ENCODE measurements around the gene LHCGR. TPM values are rescaled to one million over a fixed set of nuclear protein-coding genes. Genes with fewer than 3 reads are reported as not detected.

LHCGR gene
- 1.7 TPM for total RNA-seq
- long read RNA-seq, partial matches to known transcripts, result 0 of 1 reads
- long read RNA-seq, other reads (novel, unspliced or antisense), result 1 of 1 reads

DNA sequence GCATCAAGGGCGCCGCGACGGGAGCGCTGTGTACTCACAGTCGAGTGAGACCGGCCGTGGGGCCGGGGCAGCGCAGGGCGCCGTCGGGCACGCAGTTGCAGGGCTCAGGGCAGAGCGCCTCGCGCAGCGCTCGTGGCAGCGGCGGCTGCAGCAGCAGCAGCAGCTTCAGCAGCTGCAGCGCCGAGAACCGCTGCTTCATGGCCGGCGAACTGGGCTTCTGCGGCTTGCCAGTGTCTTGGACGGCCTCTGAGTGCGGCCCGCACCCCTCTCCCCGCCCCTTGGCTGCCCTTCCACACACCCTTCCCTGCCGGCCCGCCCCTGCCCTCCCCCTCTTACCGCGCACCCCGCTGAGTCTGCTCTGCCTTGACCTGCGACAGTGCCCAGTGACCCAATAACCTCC, at the start of gene LHCGR:
TSS of gene LHCGR (minus strand) at position 252 of the 400 bp plus-strand sequence. CDS start at position 199, 53 bp downstream.
- DNase-seq (ENCODE audit: low spot score), result no peak

DNA sequence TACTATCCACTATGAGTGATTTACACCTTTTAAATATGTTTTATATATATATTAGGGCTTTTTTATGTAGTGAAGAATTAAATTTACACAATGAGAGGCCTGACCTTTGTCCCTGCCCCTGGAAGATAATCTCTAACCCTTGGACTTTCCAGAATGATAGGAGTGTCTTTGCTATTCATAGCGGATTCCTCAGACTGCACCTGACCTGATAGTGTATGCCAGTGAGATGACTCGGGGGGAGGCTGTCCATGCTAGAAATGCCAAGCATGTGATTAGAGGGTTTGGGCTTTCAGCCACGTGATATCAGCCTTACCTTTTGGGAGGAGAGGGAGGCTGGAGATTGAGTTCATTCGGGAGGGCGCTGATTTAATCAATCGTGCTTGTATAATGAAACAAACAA, 44.1 kb upstream of the LHCGR start:
- no peak for DNase-seq (ENCODE audit: low spot score)

GRCh38 chr2:48795065-48795464, 39.5 kb upstream of the LHCGR start:
- DNase-seq (ENCODE audit: low spot score), result no peak

DNA sequence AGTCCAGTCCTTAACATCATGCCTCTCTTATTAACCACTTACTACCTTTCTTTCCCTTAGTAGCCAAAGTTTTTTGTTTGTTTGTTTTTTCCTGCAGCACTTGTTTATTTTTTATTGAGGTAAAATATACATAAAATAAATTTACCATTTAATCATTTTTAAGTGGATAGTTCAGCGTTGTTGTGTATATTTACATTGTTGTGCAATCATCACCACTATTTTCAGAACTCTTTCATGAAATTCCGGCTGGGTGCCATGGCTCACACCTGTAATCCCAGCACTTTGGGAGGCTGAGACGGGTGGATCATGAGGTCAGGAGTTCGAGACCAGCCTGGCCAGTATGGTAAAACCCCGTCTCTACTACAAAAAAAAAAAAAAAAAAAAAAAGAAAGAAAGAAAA, 38.1 kb upstream of the LHCGR start:
- DNase-seq (ENCODE audit: low spot score), result no peak

DNA sequence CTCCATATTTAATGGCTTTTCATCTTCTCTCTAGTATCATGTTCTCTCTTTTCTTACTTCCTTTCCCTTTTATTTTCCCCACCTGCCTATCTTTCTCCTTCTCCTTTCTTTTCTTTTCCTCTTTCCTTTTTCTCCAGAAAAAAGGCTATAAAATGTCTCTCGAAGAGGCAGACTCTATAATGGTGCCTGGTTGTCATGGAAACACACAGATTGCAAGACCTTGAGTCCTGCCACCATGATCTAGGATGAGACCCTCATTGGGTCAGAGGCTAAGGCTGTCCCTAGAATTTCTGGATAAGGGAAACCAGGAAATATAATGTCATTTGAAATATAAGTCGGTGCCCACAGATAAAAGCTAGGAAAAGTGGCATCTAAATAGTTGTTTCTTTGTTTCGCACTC, 36.5 kb upstream of the LHCGR start:
- no peak for DNase-seq (ENCODE audit: low spot score)

DNA sequence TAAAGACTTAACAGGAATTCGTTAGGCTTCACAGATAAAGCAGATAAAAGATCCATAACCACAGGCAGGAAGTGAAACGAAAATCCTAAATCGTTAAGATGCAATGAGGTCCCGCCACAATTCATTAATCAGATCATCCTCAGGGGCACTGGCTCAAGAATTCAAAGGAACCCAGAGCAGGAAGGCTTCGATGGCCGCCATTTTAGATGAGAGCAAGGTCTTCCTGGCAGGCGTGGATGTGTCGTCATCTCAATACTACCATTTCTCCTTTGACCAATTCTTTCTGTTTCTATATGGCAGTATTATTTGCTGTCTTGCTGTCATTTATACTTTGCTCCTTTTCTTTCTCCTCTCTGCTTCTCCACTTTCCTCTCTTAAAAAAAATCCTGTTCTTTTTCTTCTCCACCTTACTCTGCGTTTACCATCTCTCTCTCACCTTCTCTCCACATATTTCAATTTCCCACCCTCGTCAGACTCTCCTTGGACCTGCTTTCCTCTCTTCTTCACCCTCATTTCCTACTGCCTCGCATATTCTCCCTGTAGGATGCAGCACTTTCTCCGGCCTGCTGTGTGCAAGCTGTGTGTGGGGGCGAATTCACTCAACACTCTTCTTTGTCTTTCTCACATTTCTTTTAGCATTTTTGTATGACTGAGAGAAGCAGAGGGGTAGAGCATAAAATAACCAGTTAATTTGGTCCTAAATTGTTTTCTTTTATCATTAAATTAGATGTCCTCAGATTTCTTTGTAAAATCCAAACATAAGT, 35.1 kb upstream of the LHCGR start:
- no peak for DNase-seq (ENCODE audit: low spot score)

DNA sequence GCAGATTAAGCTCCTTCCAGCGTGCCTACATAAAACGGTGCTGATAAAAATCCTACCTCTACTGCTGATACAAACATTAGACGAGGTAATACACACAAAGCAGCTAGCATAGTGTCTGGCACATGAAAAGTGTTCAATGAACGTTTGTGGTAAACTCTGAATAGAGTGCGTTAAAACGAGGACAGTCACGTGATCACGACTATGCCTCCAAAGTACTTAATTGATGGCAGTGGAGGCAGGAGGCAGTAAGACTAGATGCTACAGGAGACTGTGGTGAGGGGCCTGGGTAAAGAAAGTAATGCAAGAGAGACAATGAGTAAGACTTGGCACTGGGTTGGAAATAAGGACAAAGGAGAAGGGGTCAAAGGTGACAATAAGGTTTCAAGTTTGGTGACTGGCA, 32.1 kb upstream of the LHCGR start:
- no peak for DNase-seq (ENCODE audit: low spot score)

GRCh38 chr2:48781366-48781765, 25.8 kb upstream of the LHCGR start:
- DNase-seq (ENCODE audit: low spot score), result no peak

- DNase-seq (ENCODE audit: low spot score), result no peak
These were observed 23.6 kb upstream of the LHCGR start for GRCh38 chr2:48779019-48779716.

- no peak for DNase-seq (ENCODE audit: low spot score)
These were observed 18.7 kb upstream of the LHCGR start for GRCh38 chr2:48774251-48774650.

DNA sequence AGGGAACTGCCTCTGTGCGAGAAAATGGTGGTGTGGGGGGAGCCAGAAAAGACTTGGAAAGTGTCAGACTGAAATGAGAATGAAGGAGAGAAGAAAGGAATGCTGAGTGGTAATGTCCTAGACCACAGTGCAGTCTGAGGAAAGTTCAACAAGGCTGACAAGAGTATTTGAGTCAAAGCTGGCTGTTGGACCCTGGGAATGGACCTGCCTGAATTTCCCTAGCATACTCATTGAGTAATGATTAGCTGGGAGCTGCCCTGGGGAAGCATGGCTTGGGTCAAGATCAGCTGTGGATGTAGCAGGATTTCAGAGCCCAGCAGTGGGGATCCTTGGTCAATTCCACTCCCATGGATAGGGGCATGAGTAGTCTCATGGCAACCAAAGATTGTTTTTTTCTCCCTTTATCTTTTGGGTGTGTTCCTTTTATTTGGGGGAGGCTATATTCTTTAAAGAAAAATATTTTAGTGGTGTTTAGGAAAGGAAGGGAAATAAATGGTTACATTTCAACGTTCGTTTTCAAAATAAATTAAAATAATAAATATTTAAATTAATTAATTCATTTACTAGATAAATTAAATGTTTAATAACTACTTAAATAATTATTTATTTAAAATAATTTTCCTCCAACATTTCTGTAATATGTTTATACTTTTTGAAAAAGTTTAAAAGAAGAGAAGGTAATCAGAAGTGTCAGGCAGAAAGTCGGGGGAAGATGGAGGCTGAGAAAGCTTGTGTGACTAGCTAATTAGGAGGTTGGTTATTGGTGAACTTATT, 15.9 kb upstream of the LHCGR start:
- DNase-seq (ENCODE audit: low spot score), result no peak

DNA sequence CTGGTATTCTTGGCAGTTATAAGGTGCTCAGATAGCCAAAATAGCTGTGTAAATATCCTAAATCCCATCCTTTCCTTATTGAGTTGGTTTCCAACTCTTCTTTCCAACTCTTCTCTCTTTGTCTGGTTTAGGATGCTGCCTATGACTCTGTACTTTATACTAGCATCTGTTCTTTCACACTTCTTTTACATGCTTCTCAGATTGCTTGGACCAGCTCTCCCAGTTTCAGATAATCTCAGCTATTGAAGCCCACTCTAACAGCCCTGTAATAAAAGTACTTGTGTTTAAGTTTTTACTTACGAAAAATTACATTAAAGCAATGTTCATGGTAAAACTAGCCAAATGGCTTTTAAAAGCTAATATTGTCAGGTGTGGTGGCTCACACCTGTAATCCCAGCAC, 14.7 kb upstream of the LHCGR start:
- no peak for DNase-seq (ENCODE audit: low spot score)

GRCh38 chr2:48768669-48769068, 13.1 kb upstream of the LHCGR start:
- DNase-seq (ENCODE audit: low spot score), result no peak

DNA sequence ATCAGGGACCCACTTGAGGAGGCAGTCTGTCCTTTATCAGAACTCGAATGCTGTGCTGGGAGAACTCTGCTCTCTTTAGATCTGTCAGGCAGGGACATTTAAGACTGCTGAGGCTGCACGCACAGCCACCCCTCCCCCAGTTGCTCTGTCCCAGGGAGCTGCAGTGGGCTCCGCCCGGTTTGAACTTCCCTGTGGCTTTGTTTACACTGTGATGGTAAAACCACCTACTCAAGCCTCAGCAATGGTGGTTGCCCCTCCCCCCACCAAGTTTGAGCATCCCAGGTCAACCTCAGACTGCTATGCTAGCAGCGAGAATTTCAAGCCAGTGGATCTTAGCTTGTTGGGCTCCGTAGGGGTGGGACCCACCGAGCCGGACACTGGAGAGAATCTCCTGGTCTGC, 11.8 kb upstream of the LHCGR start:
- DNase-seq (ENCODE audit: low spot score), result no peak

DNA sequence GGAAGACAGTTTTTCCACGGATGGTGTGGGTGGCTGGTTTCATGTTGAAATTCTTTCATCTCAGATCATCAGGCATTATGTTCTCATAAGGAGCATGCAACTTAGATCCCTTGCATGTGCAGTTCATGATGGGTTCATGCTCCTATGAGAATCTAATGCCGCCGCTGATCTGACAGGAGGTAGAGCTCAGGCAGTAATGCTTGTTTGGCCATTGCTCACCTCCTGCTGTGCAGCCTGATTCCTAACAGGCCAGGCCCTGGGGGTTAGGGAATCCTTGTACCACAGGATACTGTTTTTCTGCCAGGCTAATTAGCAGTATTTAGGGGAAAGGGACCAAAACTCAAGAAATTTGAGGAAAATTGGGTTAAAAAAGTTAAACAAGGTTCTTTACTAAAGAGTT, 5.3 kb upstream of the LHCGR start:
- no peak for DNase-seq (ENCODE audit: low spot score)

- DNase-seq (ENCODE audit: low spot score), result no peak
These were observed 4.2 kb upstream of the LHCGR start for GRCh38 chr2:48759682-48760081.

DNA sequence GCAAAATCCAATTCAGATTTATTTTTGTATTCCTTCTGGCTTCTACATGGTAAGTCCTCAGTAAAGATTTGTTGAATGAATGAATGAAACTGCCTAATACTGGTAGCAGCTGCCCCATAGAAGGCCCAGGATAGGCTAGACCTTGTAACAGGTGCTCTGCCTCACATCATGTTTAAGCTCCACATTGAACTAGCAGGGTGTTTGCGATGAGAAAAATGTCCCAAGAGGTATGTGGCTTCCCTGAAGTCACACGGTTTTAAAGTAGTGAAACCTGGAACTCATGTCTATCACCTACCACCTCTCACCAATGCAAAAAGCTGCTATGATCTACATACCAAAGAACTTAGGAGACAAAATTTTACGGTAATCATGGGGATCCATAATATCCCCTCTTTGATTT, 765 bp upstream of the LHCGR start:
- no peak for DNase-seq (ENCODE audit: low spot score)

DNA sequence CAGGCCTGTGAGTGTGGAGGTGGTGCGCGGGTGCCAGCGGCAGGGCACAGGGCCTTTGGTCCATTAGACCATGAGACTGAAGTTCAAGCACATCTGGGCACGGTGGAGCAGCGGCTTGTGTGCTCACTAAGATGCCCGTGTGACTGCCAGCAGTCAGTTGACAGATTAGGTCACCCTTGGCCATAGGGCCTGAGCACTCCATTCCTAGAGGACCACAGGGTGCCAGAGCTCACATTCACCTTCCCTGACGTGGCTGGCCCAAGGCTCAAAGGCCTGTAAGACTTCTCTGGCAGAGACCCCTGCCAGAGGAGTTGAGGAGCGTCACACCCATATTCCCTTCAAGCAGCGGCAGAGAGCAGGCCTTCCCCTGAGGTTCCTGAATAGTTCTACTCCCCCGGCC, 650 bp downstream of the LHCGR start:
- no peak for DNase-seq (ENCODE audit: low spot score)

- no peak for DNase-seq (ENCODE audit: low spot score)
These were observed 2.3 kb downstream of the LHCGR start for GRCh38 chr2:48753228-48753627.

- no peak for DNase-seq (ENCODE audit: low spot score)
These were observed 5.3 kb downstream of the LHCGR start for GRCh38 chr2:48750128-48750739.

- no peak for DNase-seq (ENCODE audit: low spot score)
These were observed 6.0 kb downstream of the LHCGR start for GRCh38 chr2:48749291-48750127.
